ENCODE results near the gene CCDC102A. TPM values are rescaled to one million over a fixed set of nuclear protein-coding genes. Genes with fewer than 3 reads are reported as not detected.

CCDC102A gene
- total and polyA plus RNA-seq, 2 of the 13 experiments (the other 11 are each of a cell fraction or from before 2014, with no cell fraction given) = 2.1 to 2.8 TPM

GRCh38 chr16:57475711-57476339 is 60.5 kb downstream of the CCDC102A start (continued):
- TF ChIP-seq ZNF816 (CRISPR knock-in tag; IDR thresholded peaks at IDR 0.05; ENCODE audit: borderline replicate concordance) = no peak
- no peak for TF ChIP-seq PPARG (CRISPR knock-in tag; conservative IDR thresholded peaks at IDR 0.05)
- no peak for TF ChIP-seq SP140L (CRISPR knock-in tag; IDR thresholded peaks at IDR 0.05; ENCODE audit: borderline replicate concordance)
- TF ChIP-seq HIVEP1 (CRISPR knock-in tag; IDR thresholded peaks at IDR 0.05) = peak; percentile 33; the same call in 1 of the 2 replicates
- TF ChIP-seq NFE2 (CRISPR knock-in tag; IDR thresholded peaks at IDR 0.05) = no peak
- no peak for TF ChIP-seq ZNF704 (CRISPR knock-in tag; IDR thresholded peaks at IDR 0.05; ENCODE audit: borderline replicate concordance)
- TF ChIP-seq TP53 (CRISPR knock-in tag; conservative IDR thresholded peaks at IDR 0.05) = no peak
- TF ChIP-seq ZNF839 (CRISPR knock-in tag; IDR thresholded peaks at IDR 0.05; ENCODE audit: borderline replicate concordance) = peak; percentile 14; the same call in 1 of the 2 replicates
- 0 out of 2 replicates have a peak, but pooled peaks have one; percentile 34 for TF ChIP-seq ZNF605 (CRISPR knock-in tag; IDR thresholded peaks at IDR 0.05)
- TF ChIP-seq ZKSCAN5 (CRISPR knock-in tag; IDR thresholded peaks at IDR 0.05) = peak; percentile 47; the same call in 1 of the 2 replicates
- TF ChIP-seq MXD1 (CRISPR knock-in tag; IDR thresholded peaks at IDR 0.05) = 0 out of 2 replicates have a peak, but pooled peaks have one; percentile 7
- no peak for TF ChIP-seq ZNF367 (CRISPR knock-in tag; IDR thresholded peaks at IDR 0.05; ENCODE audit: borderline replicate concordance)
- TF ChIP-seq AKAP8 (CRISPR knock-in tag; IDR thresholded peaks at IDR 0.05) = peak; percentile 79
- no peak for TF ChIP-seq MYPOP (CRISPR knock-in tag; IDR thresholded peaks at IDR 0.05)
- TF ChIP-seq ZNF256 (CRISPR knock-in tag; conservative IDR thresholded peaks at IDR 0.05) = no peak
- no peak for TF ChIP-seq ZNF556 (CRISPR knock-in tag; IDR thresholded peaks at IDR 0.05; ENCODE audit: borderline replicate concordance)
- 0 out of 2 replicates have a peak, but pooled peaks have one; percentile 12 for TF ChIP-seq PAXIP1 (CRISPR knock-in tag; conservative IDR thresholded peaks at IDR 0.05)
- TF ChIP-seq FLYWCH1 (CRISPR knock-in tag; IDR thresholded peaks at IDR 0.05) = no peak
- TF ChIP-seq KLF9 (CRISPR knock-in tag; IDR thresholded peaks at IDR 0.05; ENCODE audit: low read depth) = no peak
- TF ChIP-seq GMEB2 (CRISPR knock-in tag; IDR thresholded peaks at IDR 0.05; ENCODE audit: low read depth) = no peak
- TF ChIP-seq U2AF1 (optimal IDR thresholded peaks at IDR 0.05; ENCODE audit: low read depth, low read length) = no peak

Data from HepG2 (cell line).